ENCODE data around the gene TPR.

TPR gene

GRCh38 chr1:186326009-186326408 lies 49.0 kb downstream of the TPR start:
- no peak for DNase-seq

DNA sequence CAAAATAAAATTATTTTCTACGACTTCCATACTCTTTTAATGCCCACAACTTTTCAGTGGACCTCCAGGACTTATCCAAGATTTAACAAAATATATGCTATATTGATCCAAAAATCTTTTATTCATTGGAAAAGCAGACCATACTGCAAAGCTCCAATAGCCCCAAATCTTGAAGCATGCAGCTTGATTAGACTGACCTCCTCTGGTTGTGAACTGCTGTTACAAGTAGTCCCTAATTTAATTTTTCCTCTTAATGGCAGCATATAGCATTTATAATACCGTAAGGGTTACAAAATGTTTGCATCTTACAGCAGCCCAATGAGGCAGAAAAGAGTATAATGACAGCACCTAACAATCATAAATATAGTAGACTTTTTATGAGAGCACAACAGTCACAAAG lies 49.8 kb downstream of the TPR start:
- no peak for DNase-seq

GRCh38 chr1:186323865-186324264 lies 51.2 kb downstream of the TPR start:
- no peak for DNase-seq

- DNase-seq = no peak
Measured at GRCh38 chr1:186315570-186315969, 59.5 kb downstream of the TPR start.

- no peak for DNase-seq
Measured at GRCh38 chr1:186311375-186312051, 63.5 kb downstream of the TPR start.

- no peak for DNase-seq
Measured at GRCh38 chr1:186310307-186310706, 64.7 kb downstream of the TPR start.

DNA sequence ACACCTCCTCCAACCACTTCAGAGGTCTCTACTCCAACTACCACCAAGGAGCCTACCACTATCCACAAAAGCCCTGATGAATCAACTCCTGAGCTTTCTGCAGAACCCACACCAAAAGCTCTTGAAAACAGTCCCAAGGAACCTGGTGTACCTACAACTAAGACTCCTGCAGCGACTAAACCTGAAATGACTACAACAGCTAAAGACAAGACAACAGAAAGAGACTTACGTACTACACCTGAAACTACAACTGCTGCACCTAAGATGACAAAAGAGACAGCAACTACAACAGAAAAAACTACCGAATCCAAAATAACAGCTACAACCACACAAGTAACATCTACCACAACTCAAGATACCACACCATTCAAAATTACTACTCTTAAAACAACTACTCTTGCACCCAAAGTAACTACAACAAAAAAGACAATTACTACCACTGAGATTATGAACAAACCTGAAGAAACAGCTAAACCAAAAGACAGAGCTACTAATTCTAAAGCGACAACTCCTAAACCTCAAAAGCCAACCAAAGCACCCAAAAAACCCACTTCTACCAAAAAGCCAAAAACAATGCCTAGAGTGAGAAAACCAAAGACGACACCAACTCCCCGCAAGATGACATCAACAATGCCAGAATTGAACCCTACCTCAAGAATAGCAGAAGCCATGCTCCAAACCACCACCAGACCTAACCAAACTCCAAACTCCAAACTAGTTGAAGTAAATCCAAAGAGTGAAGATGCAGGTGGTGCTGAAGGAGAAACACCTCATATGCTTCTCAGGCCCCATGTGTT lies 66.6 kb downstream of the TPR start:
- DNase-seq = no peak

DNA sequence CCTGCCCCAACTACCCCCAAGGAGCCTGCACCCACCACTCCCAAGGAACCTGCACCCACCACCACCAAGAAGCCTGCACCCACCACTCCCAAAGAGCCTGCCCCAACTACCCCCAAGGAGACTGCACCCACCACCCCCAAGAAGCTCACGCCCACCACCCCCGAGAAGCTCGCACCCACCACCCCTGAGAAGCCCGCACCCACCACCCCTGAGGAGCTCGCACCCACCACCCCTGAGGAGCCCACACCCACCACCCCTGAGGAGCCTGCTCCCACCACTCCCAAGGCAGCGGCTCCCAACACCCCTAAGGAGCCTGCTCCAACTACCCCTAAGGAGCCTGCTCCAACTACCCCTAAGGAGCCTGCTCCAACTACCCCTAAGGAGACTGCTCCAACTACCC lies 67.6 kb downstream of the TPR start:
- no peak for DNase-seq

- no peak for DNase-seq
Measured at GRCh38 chr1:186306533-186306932, 68.5 kb downstream of the TPR start.

DNA sequence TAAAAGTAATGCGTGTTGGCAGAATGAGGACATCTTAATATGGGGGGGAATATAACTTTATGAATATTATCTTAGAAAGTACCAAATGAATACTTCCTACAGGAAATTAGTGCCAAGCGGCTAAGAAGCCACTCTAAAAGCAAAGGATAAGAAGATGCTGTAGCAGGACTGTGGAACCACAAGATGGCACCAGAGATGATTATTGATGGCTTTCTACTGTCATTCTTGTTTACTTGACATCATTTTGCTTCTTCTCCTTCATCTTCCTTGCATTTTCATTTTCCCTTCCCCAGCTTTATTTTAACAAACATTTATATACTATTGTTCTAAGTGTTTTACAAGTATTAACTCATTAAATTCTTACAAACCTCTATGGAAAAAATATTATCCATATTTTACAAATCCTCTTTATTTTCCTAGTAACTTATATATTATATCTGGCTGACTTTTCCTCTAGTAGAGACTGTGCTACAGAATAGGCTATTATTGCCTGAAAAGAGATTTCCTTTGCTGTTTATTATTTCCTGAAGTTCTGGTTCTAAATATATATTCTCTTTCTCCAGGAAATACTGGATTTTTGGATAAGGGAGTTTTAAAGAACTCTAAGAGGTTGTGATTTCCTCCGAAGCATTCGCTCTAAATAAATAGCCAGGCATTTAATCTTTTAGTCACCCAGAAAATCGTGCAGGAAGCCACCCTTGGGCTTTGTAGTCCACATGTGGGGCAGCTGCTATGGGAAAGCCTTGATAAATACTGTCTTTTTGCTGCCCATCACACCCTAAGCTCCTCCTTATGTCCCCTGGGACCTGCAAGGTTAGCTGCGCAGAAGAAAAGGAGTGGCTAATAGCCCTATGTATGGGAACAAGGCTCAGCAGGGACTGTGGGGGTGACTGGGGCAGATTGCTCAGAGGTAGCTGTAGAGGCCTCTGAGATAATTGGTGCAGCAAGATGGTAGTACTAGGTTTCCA lies 69.8 kb downstream of the TPR start:
- no peak for DNase-seq

- DNase-seq = no peak
Measured at GRCh38 chr1:186303911-186304310, 71.1 kb downstream of the TPR start.

DNA sequence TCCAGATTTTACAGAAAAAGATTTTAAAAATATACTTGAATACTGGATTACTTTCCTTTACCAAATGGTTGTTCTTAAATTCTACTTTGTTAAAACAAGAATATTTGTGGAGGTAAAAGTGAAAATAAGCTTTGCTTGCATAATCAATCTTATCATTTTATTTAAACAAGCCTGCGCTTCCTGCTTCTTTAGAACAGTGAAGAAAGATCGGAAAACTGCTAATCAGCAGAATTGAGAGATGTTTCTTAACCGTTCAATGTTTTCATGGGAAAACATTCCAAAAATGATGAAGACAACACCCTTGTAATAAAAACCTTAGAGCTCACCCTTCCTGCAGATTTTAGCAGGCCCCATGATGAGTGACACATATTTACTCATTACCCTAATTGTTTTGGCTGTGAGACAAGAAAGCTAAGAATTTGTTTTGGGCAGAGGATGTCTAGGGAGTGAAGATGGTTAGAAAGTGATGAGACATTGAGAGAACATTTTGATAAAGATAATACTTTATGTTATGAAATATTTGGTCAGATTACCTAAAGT lies 72.6 kb downstream of the TPR start:
- DNase-seq = no peak

DNA sequence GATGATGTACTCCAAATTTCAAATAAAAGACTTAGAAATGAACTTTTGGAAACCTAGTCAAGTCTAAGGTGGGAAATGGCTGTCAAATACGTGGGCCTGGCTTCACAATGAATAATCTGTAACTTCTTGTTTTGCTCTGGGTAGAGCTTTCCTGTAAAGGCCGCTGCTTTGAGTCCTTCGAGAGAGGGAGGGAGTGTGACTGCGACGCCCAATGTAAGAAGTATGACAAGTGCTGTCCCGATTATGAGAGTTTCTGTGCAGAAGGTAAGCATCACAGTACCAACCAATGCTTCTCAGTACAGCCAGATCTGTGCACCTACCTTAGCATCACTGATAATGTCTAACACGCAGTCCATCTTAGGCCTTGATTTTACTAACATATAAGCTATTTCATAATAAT lies 73.6 kb downstream of the TPR start:
- DNase-seq = no peak

DNA sequence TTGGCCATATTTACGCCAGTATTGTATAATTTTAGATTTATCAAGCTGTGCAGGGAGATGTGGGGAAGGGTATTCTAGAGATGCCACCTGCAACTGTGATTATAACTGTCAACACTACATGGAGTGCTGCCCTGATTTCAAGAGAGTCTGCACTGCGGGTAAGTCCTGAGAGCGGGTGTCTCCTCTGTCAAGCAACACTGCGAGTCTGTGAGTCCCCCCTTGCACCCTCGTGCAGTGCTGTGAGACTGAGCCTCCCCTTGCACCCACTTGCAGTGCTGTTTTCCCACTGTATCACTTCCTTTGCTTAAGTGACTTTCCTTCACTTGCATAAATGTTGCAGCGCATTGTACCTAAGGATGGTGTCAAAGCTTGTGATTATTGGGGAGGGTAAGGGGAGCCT lies 75.0 kb downstream of the TPR start:
- no peak for DNase-seq

GRCh38 chr1:186299570-186299969 lies 75.5 kb downstream of the TPR start:
- DNase-seq = no peak

DNA sequence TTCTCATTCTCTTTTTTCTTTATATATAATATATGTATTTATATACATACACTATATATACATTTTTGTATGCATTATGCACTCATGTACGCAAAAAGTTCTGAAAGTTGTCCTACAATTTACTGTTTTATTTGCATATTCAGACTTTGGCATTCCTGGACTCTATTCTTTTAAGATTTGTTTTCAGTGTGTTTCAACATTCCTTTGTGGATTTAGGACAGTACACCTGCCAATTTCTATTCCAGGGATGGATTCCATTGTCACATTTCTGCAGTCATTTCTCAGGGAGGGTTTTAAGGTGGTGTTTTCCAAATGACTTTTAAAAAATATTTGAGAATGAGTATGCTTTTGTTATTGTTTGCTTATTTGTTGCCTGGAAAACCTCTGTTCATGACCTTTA lies 76.2 kb downstream of the TPR start:
- no peak for DNase-seq

DNA sequence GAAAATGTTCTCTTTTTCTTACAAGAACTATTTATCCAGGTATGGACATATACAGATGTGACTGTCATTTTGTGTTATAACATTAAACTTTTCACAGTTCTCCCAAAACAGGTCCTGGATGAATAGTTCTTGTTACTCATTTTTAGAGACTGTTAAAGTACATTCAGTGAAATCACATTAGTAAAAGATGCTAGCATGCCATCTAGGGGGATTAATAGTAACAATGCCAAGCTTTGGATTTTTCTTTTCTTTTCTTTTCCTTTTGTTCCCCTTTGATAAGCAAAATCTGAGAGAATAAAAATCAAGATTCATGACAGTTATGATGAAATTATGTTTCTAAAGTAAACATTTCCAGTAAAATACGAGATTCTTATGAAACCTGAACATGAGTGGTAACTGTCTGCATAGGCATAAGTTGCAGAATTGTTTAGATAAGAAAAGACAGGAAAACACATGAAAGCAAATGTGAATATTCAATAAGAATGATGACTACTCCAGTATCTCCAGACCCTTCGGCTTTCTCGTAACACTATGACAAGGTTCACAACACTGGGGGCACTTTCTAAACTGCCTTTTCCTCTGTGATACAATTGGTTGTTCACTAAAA lies 77.5 kb downstream of the TPR start:
- DNase-seq = no peak

- DNase-seq = no peak
Measured at GRCh38 chr1:186295980-186296379, 79.1 kb downstream of the TPR start, which contains the start of gene PRG4. PRG4 (plus strand) TSS chr1:186296279.

DNA sequence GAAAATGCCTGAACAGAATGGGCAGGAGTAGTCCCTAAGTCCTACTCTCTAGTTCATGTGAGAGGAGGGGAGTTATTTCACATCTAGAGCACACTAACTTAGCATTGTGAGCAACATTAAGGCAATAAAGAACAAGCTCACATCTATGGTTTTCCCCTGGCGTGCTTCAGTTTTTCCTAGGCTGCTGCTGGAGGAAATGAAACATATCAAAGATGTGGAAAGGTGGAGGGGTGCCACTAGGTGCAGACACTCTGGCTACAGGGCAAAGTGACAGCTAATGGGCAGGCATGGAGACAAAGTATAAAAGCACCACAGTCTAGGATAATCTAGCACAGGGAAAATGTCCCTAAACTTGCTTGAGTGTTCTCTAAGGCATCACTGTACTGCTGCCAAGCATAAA lies 82.2 kb downstream of the TPR start:
- no peak for DNase-seq

- DNase-seq = no peak
Measured at GRCh38 chr1:186291271-186291670, 83.8 kb downstream of the TPR start.

DNA sequence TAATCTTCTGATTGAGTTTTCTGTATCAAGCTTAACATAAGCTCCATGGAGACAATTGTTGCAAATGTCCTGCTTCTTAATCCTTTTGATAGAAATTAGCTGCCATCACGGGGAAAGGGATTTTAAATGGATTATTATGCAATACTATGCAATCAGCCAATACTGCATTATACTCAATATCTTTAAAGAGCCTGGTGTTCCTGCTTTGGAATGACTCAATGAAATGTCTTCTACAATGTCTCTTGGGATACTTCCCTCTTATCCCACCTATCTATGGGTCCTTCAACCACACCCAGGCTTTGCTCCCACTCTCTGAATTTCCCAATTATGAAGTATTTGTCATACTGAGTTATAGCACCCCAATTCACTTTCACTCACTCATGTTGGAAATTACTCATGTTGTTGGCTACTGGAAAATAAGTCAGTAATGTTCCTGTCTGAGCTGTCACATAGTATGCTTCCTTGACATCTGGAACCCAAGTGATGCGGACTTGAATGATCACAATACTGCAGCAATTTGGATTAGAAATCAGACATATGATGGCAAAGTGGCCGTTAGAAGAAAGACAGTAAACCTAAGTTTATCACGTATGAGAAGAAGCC lies 85.0 kb downstream of the TPR start:
- no peak for DNase-seq

GRCh38 chr1:186286615-186287315 lies 88.3 kb downstream of the TPR start:
- DNase-seq = no peak
